Adrenal gland (tissue), 12 donors: ENCODE results near the gene RPS6KC1. TPM values are rescaled to one million over a fixed set of nuclear protein-coding genes. Genes with fewer than 3 reads are reported as not detected.

Source experiments
- DNase-seq, 7 donors: peaks; one replicate each; pipeline ENCODE4 v3.0.0-alpha.2; 2019 to 2020
- H3K27ac ChIP-seq, 5 donors: fragments of 200-600 bp; sonication (generic) in 4 of 5; 1 replicate in 3 of 5; 2 replicates in 2 of 5; pipeline versions ENCODE4 v1.5.1 to v1.8.0; 2016 to 2020; ENCODE audit warnings: mild to moderate bottlenecking in 1 of 5
- H3K27me3 ChIP-seq: fragments of 200-600 bp; 2 replicates; pipeline ENCODE4 v1.8.0; 2021
- H3K36me3 ChIP-seq, 2 donors: fragments of 200-600 bp; replicated peaks in 1 of 2; 1 replicate in 1 of 2; 2 replicates in 1 of 2; pipeline versions ENCODE4 v1.5.1 to v1.8.0; 2018 to 2022
- H3K4me1 ChIP-seq, 2 donors: fragments of 200-600 bp; replicated peaks in 1 of 2; 1 replicate in 1 of 2; 2 replicates in 1 of 2; pipeline versions ENCODE4 v1.5.1 to v1.8.0; 2018 to 2021
- H3K4me3 ChIP-seq, 4 donors: fragments of 200-600 bp; sonication (generic) in 3 of 4; one replicate each; pipeline ENCODE4 v1.5.1; 2016 to 2018
- H3K9me3 ChIP-seq, 3 donors: fragments of 200-600 bp; sonication (generic) in 1 of 3; replicated peaks in 1 of 3; 1 replicate in 2 of 3; 2 replicates in 1 of 3; pipeline versions ENCODE4 v1.5.1 to v1.8.0; 2016 to 2021
- CTCF ChIP-seq, 6 experiments: fragments of 450-650 bp in 4 of 6; fragments of 200-600 bp in 2 of 6; sonication (generic) in 1 of 6; IDR thresholded peaks; 1 replicate in 5 of 6; 2 replicates in 1 of 6; pipeline versions ENCODE4 v1.5.1 to v1.8.0; 2016 to 2021; ENCODE audit warnings: antibody characterized with exemption in 6 of 6, mild to moderate bottlenecking in 2 of 6, moderate library complexity in 1 of 6
- POLR2A ChIP-seq, 2 donors: fragments of 450-650 bp; IDR thresholded peaks; one replicate each; pipeline ENCODE4 v1.6.1; 2017; ENCODE audit warnings: antibody characterized with exemption in 2 of 2, mild to moderate bottlenecking in 2 of 2, moderate library complexity in 1 of 2
- WGBS, 4 donors: extraction: QIAGEN DNeasy Blood & Tissue Kit in 2 of 4; methylation state at CpG; one replicate each; pipeline versions ENCODE4 v1.1.5 to v1.1.7; 2013 to 2017; 5-methylcytosine and 5-hydroxymethylcytosine counted together
- intact Hi-C, 2 donors: fragments of 100-400 bp; cut with DNase I; formaldehyde crosslinking; loops; one replicate each; pipeline versions ENCODE4 v1.14.1 to v1.15.0; 2022 to 2023
- polyA plus RNA-seq, 3 donors: library from polyadenylated mRNA; stranded (reverse); fragments of 200-250 nt in 2 of 3; fragments of 350-450 nt in 1 of 3; fragmentation: Illumina TruSeq in 1 of 3; extraction: RNeasy Lipid Tissue Mini Kit (QIAGEN cat#74804) in 1 of 3; gene quantifications; one replicate each; pipeline ENCODE4 v1.2.3, GENCODE V29; 2013 to 2014
- total RNA-seq, 9 donors: library from RNA; depleted of rRNA in 4 of 9; stranded (reverse); fragments of >200 nt in 4 of 9; fragments of 120-200 nt in 1 of 9; fragmentation: NEBNext Ultra II Directional in 1 of 9; extraction: Animal tissue kit (Norgen Biotek cat#: 25700) in 1 of 9; gene quantifications; one replicate each; pipeline versions ENCODE4 v1.1.0 to v1.2.4, GENCODE V29; 2013 to 2023
- donor health status: healthy with polysubstance abuse.
- donor health status: Bipolar disorder and iron deficiency.
- donor health status: DM: yes; HTN: yes; CAD: no.
- donor health status: DM: no; HTN: no; CAD: no.
- donor health status: DM: no; HTN: no; CAD: no.
- donor health status: DM: yes; HTN: yes; CAD: no.

Gene RPS6KC1
- total and polyA plus RNA-seq, 12 donors = 7.6 to 67.2 (median 26.2) TPM

GRCh38 chr1:213082420-213083111 lies 31.5 kb downstream of the RPS6KC1 start:
- Histone ChIP-seq H3K4me1 (peaks cover 0 to 5% of the 10 kb centered on the region in 2 donors), H3K36me3 (peaks cover 0 to 10% of the 10 kb centered on the region in 2 donors), H3K27ac (no peak overlapping the region), H3K9me3 (no peaks in the 10 kb centered on the region), H3K4me3 (no peak overlapping the region), H3K27me3 (no peaks in the 10 kb centered on the region)
- DNase-seq = no peak
- WGBS, 4 donors = 90 to 100% (median 95%) methylated on average over 2 of the region's 2 CpGs
- intact Hi-C loops = no loop called here
- TF ChIP-seq CTCF (IDR thresholded peaks at IDR 0.05) (no peak), POLR2A (IDR thresholded peaks at IDR 0.05) (no peak)

GRCh38 chr1:213083112-213083445 lies 32.0 kb downstream of the RPS6KC1 start:
- TF ChIP-seq POLR2A (IDR thresholded peaks at IDR 0.05) = no peak
- TF ChIP-seq CTCF (IDR thresholded peaks at IDR 0.05) = no peak
- Histone ChIP-seq H3K36me3 (peaks cover 0 to 10% of the 10 kb centered on the region in 2 donors), H3K4me3 (no peak overlapping the region), H3K9me3 (no peaks in the 10 kb centered on the region), H3K27me3 (no peaks in the 10 kb centered on the region), H3K27ac (no peak overlapping the region), H3K4me1 (peaks cover 0 to 5% of the 10 kb centered on the region in 2 donors)
- WGBS, 4 donors = 36 to 74% (median 67%) methylated on average over 2 to 3 of the region's 3 CpGs
- intact Hi-C loops = no loop called here
- peak in 2 of 7 donors; percentile 9 to 13 for DNase-seq

GRCh38 chr1:213087911-213088310 lies 36.9 kb downstream of the RPS6KC1 start:
- WGBS, 4 donors = 91 to 100% (median 94%) methylated on average over 3 of the region's 3 CpGs
- intact Hi-C loops = no loop called here
- H3K9me3 ChIP-seq = no peaks in the 10 kb centered on the region
- H3K4me1 ChIP-seq = peaks cover 2 to 11% of the 10 kb centered on the region in 2 donors
- TF ChIP-seq POLR2A (IDR thresholded peaks at IDR 0.05) = no peak
- no peak for TF ChIP-seq CTCF (IDR thresholded peaks at IDR 0.05)
- no peaks in the 10 kb centered on the region for H3K36me3 ChIP-seq
- H3K27me3 ChIP-seq = no peaks in the 10 kb centered on the region
- no peak overlapping the region for H3K27ac ChIP-seq
- no peak for DNase-seq
- H3K4me3 ChIP-seq = no peak overlapping the region

- intact Hi-C loops = no loop called here
- Histone ChIP-seq H3K27me3 (no peaks in the 10 kb centered on the region), H3K36me3 (no peaks in the 10 kb centered on the region), H3K9me3 (no peaks in the 10 kb centered on the region), H3K4me3 (no peak overlapping the region), H3K4me1 (peaks cover 12 to 24% of the 10 kb centered on the region in 2 donors), H3K27ac (no peak overlapping the region)
- no peak for TF ChIP-seq POLR2A (IDR thresholded peaks at IDR 0.05)
- no peak for TF ChIP-seq CTCF (IDR thresholded peaks at IDR 0.05)
- DNase-seq = no peak
Measured at GRCh38 chr1:213089924-213090677, 39.1 kb downstream of the RPS6KC1 start.
